ENCODE results near the gene CLECL1.
A peak's percentile ranks its signal among the peaks of the same experiment; 100 is the strongest.
"Not testable (repeated sequence)": the region's sequence is repeated elsewhere in the genome, so short reads cannot be mapped to it uniquely, and the experiment has no call there.

CLECL1 gene

DNA sequence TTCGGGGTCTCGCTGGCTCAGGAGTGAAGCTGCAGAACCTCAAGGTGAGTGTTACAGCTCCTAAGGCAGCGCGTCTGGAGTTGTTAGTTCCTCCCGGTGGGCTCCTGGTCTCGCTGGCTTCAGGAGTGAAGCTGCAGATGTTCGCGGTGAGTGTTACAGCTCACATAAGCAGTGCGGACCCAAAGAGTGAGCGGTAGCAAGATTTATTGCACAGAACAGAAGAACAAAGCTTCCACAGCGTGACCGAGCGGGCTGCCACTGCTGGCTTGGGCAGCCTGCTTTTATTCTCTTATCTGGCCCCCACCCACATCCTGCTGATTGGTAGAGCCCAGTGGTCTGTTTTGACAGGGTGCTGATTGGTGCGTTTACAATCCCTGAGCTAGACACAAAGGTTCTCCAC, 6.0 kb upstream of the CLECL1 start:
- H3K27me3 ChIP-seq (replicated peaks; ENCODE audit: control insufficient read depth, insufficient read depth, low read length, poor library complexity, severe bottlenecking); H3K9me3 ChIP-seq (ENCODE audit: control insufficient read depth, low read length); DNase-seq; H3K4me3 ChIP-seq (ENCODE audit: insufficient read depth, low read depth, low read length, poor library complexity, severe bottlenecking); H3K36me3 ChIP-seq (ENCODE audit: control insufficient read depth, insufficient read depth, low read length); H3K27ac ChIP-seq (ENCODE audit: insufficient read depth, low read length, poor library complexity, severe bottlenecking): not testable (repeated sequence)
- peaks cover 34% of the 10 kb centered on the region for H3K4me1 ChIP-seq (ENCODE audit: control insufficient read depth, insufficient read depth, low read length, poor library complexity, severe bottlenecking)

DNA sequence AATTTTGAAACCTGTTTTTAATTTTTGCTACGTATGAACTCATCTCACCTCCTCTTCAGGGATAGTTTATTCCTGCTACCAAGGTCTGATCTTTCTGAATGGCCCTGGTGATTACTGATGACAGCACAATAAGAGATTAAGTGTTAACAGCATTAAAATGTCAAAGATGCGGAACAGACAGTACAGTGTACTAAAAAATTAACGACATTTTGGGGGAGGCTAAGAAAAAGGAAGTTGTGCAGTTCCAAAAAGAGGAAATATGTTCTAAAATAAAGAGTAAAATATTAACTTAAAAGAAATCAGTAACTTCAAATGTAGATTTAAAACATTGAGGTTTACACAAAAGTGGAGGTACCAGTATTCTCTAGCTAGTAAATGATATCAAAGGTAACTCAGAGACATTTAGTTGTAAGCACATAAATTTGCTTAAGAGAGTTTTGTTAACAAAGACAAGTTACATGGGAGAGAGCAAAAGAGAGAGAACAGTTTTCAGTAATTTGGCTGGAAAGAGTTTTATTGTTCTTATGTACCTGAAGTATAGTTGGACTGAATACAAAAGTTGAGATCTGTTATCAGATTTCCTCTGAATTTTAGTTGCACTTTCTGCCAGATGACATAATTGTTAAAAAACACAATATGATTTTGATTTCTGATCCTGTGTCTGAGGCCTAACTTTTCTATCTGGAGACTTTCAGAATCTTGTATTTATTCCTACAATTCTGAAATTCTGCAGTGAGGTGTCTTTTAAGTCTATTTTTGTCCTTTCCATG, 4.2 kb upstream of the CLECL1 start:
- H3K9me3 ChIP-seq (ENCODE audit: control insufficient read depth, low read length): no peaks in the 10 kb centered on the region
- H3K36me3 ChIP-seq (ENCODE audit: control insufficient read depth, insufficient read depth, low read length): no peaks in the 10 kb centered on the region
- no peak overlapping the region for H3K4me3 ChIP-seq (ENCODE audit: insufficient read depth, low read depth, low read length, poor library complexity, severe bottlenecking)
- peak overlapping the region; percentile 55 for H3K27ac ChIP-seq (ENCODE audit: insufficient read depth, low read length, poor library complexity, severe bottlenecking)
- no peak for DNase-seq
- no peaks in the 10 kb centered on the region for H3K27me3 ChIP-seq (replicated peaks; ENCODE audit: control insufficient read depth, insufficient read depth, low read length, poor library complexity, severe bottlenecking)
- peaks cover 25% of the 10 kb centered on the region for H3K4me1 ChIP-seq (ENCODE audit: control insufficient read depth, insufficient read depth, low read length, poor library complexity, severe bottlenecking)

DNA sequence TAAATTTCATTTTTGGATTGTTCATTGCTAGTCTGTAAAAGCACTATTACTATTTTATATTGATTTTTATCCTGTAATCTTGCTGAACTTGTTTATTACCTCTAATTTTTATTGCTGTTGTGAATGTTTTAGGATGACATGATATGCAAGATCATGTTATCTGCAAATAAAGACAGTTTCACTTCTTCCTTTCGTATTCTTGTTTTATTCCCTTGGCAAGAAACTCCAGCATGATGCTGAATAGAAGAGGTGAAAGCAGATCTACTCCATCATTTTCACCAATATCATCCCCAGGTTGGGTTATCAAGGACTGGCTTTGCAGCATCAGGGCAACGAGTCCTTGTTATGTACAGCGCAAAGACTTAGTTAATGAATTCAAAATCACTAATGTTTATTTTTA, 2.7 kb upstream of the CLECL1 start:
- Histone ChIP-seq H3K36me3 (ENCODE audit: control insufficient read depth, insufficient read depth, low read length) (no peaks in the 10 kb centered on the region), H3K4me3 (ENCODE audit: insufficient read depth, low read depth, low read length, poor library complexity, severe bottlenecking) (no peak overlapping the region), H3K4me1 (ENCODE audit: control insufficient read depth, insufficient read depth, low read length, poor library complexity, severe bottlenecking) (peaks cover 22% of the 10 kb centered on the region), H3K27me3 (replicated peaks; ENCODE audit: control insufficient read depth, insufficient read depth, low read length, poor library complexity, severe bottlenecking) (no peaks in the 10 kb centered on the region), H3K9me3 (ENCODE audit: control insufficient read depth, low read length) (no peaks in the 10 kb centered on the region), H3K27ac (ENCODE audit: insufficient read depth, low read length, poor library complexity, severe bottlenecking) (no peak overlapping the region)
- no peak for DNase-seq

DNA sequence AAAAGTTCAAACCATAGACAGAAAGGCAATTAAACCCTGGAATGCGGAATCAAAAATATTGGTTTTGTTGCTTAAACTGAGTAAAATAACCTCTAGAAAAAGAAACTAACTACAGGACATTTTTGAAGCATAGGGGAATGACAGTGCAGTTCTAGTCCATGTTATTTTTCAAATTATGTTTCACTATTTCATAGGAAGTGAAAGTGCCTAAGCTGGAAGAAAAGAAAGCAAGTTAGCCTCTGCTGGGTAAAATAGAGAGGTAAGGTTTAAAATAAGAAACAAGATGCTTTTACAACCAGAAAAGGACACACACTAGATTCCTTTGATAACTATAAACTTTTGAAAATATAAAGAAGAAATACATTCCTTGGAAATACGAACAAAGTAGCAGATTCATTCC, 1.1 kb downstream of the CLECL1 start:
- Histone ChIP-seq H3K27ac (ENCODE audit: insufficient read depth, low read length, poor library complexity, severe bottlenecking) (no peak overlapping the region), H3K4me3 (ENCODE audit: insufficient read depth, low read depth, low read length, poor library complexity, severe bottlenecking) (no peak overlapping the region), H3K4me1 (ENCODE audit: control insufficient read depth, insufficient read depth, low read length, poor library complexity, severe bottlenecking) (peaks cover 9% of the 10 kb centered on the region), H3K36me3 (ENCODE audit: control insufficient read depth, insufficient read depth, low read length) (no peaks in the 10 kb centered on the region), H3K9me3 (ENCODE audit: control insufficient read depth, low read length) (no peaks in the 10 kb centered on the region), H3K27me3 (replicated peaks; ENCODE audit: control insufficient read depth, insufficient read depth, low read length, poor library complexity, severe bottlenecking) (no peaks in the 10 kb centered on the region)
- DNase-seq: no peak

DNA sequence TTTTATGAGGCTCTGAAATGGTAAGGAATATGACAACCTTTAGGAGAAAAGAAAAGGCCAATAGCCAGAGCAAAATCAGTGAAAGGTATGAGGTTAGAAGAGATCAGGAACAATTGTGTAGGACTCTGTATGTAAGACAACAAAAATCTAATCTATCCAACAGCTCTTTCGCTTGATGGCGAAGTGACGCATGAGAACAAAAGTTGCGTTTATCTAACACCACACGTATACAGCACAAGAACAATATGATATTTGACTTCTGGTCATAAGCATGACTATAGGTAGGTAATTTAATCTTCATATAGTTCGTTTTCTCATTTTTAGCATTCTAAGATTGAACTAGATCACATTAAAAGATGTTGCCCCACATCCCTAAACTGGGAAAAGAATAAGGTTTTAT, 1.5 kb downstream of the CLECL1 start:
- no peaks in the 10 kb centered on the region for H3K9me3 ChIP-seq (ENCODE audit: control insufficient read depth, low read length)
- peaks cover 6% of the 10 kb centered on the region for H3K4me1 ChIP-seq (ENCODE audit: control insufficient read depth, insufficient read depth, low read length, poor library complexity, severe bottlenecking)
- H3K36me3 ChIP-seq (ENCODE audit: control insufficient read depth, insufficient read depth, low read length): no peaks in the 10 kb centered on the region
- H3K4me3 ChIP-seq (ENCODE audit: insufficient read depth, low read depth, low read length, poor library complexity, severe bottlenecking): no peak overlapping the region
- no peak for DNase-seq
- H3K27ac ChIP-seq (ENCODE audit: insufficient read depth, low read length, poor library complexity, severe bottlenecking): no peak overlapping the region
- H3K27me3 ChIP-seq (replicated peaks; ENCODE audit: control insufficient read depth, insufficient read depth, low read length, poor library complexity, severe bottlenecking): no peaks in the 10 kb centered on the region

DNA sequence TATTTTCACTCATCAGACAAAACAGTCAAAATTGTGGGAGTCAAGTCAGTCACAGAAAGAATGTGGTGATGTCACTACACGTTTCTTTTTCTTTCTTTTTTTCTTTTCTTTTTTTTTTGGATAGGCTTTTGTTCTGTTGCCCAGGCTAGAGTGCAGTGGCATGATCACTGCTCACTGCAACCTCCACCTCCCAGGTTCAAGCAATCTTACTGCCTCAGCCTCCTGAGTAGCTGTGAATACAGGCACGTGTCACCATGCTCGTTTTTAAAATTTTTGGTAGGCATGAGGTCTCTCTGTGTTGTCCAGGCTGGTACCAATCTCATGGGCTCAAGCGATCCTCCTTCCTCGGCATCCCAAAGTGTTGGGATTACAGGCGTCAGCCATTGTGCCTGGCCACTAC, 2.3 kb downstream of the CLECL1 start:
- H3K4me1 ChIP-seq (ENCODE audit: control insufficient read depth, insufficient read depth, low read length, poor library complexity, severe bottlenecking): peaks cover 6% of the 10 kb centered on the region
- H3K36me3 ChIP-seq (ENCODE audit: control insufficient read depth, insufficient read depth, low read length): no peaks in the 10 kb centered on the region
- H3K27ac ChIP-seq (ENCODE audit: insufficient read depth, low read length, poor library complexity, severe bottlenecking): no peak overlapping the region
- H3K9me3 ChIP-seq (ENCODE audit: control insufficient read depth, low read length): no peaks in the 10 kb centered on the region
- no peak for DNase-seq
- H3K27me3 ChIP-seq (replicated peaks; ENCODE audit: control insufficient read depth, insufficient read depth, low read length, poor library complexity, severe bottlenecking): no peaks in the 10 kb centered on the region
- no peak overlapping the region for H3K4me3 ChIP-seq (ENCODE audit: insufficient read depth, low read depth, low read length, poor library complexity, severe bottlenecking)

DNA sequence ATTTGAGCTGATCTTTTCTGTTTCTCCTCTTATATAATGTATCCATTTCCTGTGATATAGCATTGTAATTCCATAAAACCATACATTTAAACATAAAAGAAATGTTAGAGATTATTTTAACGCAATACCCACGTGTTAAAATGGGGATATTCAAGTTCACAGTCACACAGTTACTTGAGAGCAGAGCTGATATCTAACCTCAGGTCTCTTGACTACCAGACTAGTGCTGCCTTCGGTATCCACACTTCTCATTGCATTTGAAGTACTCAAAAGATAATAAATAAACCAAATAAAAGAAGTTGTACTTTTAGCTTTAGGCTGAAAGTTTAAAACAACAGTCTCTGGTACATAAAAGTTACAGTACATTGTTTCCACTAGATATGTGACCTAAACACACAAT, 2.9 kb downstream of the CLECL1 start:
- DNase-seq: no peak
- Histone ChIP-seq H3K27ac (ENCODE audit: insufficient read depth, low read length, poor library complexity, severe bottlenecking) (peak overlapping the region; percentile 8), H3K27me3 (replicated peaks; ENCODE audit: control insufficient read depth, insufficient read depth, low read length, poor library complexity, severe bottlenecking) (no peaks in the 10 kb centered on the region), H3K9me3 (ENCODE audit: control insufficient read depth, low read length) (no peaks in the 10 kb centered on the region), H3K4me3 (ENCODE audit: insufficient read depth, low read depth, low read length, poor library complexity, severe bottlenecking) (no peak overlapping the region), H3K36me3 (ENCODE audit: control insufficient read depth, insufficient read depth, low read length) (no peaks in the 10 kb centered on the region), H3K4me1 (ENCODE audit: control insufficient read depth, insufficient read depth, low read length, poor library complexity, severe bottlenecking) (peaks cover 6% of the 10 kb centered on the region)

DNA sequence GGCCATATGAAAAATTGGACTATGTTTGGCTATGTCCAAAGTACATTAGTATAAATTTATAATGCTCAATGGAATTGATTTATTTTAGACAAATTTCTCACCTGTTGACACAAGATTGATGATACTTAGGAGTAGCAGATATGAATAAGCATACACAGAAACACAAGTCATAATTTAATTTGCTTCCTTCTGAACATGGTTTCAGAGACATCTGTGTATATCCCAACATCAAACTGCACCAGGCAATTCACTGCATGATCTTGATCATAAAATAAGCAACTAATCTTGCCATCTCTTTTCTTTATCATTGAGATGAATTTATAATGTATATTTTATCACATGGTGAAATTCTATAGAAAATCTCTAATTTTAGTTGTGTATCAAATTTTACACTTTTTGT, 3.8 kb downstream of the CLECL1 start:
- no peak for DNase-seq
- Histone ChIP-seq H3K27me3 (replicated peaks; ENCODE audit: control insufficient read depth, insufficient read depth, low read length, poor library complexity, severe bottlenecking) (no peaks in the 10 kb centered on the region), H3K27ac (ENCODE audit: insufficient read depth, low read length, poor library complexity, severe bottlenecking) (no peak overlapping the region), H3K4me3 (ENCODE audit: insufficient read depth, low read depth, low read length, poor library complexity, severe bottlenecking) (no peak overlapping the region), H3K4me1 (ENCODE audit: control insufficient read depth, insufficient read depth, low read length, poor library complexity, severe bottlenecking) (peaks cover 6% of the 10 kb centered on the region), H3K9me3 (ENCODE audit: control insufficient read depth, low read length) (no peaks in the 10 kb centered on the region), H3K36me3 (ENCODE audit: control insufficient read depth, insufficient read depth, low read length) (no peaks in the 10 kb centered on the region)

DNA sequence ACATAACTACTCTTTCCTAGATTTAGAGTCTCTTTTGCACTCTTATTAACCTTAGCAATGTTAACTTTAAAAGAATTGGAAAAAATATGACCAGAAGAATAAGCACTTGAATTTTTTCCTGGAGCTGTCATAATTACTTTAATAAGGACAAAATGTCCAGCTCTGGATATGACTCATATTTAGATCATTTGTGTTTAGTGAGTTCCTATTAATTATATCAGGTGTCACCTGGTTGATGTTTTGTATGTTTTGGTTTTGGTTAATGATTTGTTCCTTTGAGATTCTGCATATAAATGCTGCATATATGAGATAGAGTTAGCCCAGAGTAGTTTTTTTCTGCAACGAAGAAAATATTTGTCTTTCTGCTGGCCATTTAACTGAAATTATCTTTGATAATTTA, 5.1 kb downstream of the CLECL1 start:
- Histone ChIP-seq H3K27ac (ENCODE audit: insufficient read depth, low read length, poor library complexity, severe bottlenecking) (no peak overlapping the region), H3K4me1 (ENCODE audit: control insufficient read depth, insufficient read depth, low read length, poor library complexity, severe bottlenecking) (peaks cover under 1% of the 10 kb centered on the region), H3K9me3 (ENCODE audit: control insufficient read depth, low read length) (no peaks in the 10 kb centered on the region), H3K36me3 (ENCODE audit: control insufficient read depth, insufficient read depth, low read length) (no peaks in the 10 kb centered on the region), H3K27me3 (replicated peaks; ENCODE audit: control insufficient read depth, insufficient read depth, low read length, poor library complexity, severe bottlenecking) (peaks cover 3% of the 10 kb centered on the region), H3K4me3 (ENCODE audit: insufficient read depth, low read depth, low read length, poor library complexity, severe bottlenecking) (no peak overlapping the region)
- no peak for DNase-seq

DNA sequence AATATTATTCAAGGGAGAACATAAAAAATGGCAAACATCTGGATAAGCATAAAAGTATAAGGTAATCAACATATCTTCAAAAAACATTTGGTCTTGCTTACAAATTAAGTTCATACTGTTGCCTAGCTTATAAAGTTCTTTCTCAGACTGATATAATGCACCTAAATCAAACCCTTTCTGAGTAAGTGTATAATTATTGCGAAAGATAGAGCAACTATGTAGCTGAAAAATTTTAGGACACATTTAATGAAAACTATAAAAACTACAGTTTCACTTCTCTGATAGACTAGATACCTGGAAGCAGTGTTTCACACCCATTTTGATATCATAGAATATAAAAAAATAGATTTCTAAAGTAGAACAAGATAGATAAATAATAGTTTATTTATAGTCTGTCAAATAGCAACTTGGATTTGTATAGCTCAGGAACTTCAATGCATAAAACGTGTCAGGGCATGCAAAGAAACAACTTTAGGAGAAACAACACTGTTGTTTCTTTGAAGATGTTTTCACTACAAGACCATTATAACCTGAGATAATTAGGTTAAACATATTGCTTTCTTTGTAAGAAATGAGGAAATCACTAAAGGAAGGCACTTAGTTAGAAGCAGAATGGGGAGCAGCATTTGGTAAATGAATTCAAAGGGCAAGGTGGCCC, 7.6 kb downstream of the CLECL1 start:
- DNase-seq: no peak
- Histone ChIP-seq H3K9me3 (ENCODE audit: control insufficient read depth, low read length) (no peaks in the 10 kb centered on the region), H3K4me1 (ENCODE audit: control insufficient read depth, insufficient read depth, low read length, poor library complexity, severe bottlenecking) (no peaks in the 10 kb centered on the region), H3K4me3 (ENCODE audit: insufficient read depth, low read depth, low read length, poor library complexity, severe bottlenecking) (no peak overlapping the region), H3K36me3 (ENCODE audit: control insufficient read depth, insufficient read depth, low read length) (no peaks in the 10 kb centered on the region), H3K27me3 (replicated peaks; ENCODE audit: control insufficient read depth, insufficient read depth, low read length, poor library complexity, severe bottlenecking) (peaks cover 3% of the 10 kb centered on the region), H3K27ac (ENCODE audit: insufficient read depth, low read length, poor library complexity, severe bottlenecking) (no peak overlapping the region)

Data from effector memory CD4-positive, alpha-beta T cell (primary cell).